ENCODE measurements around the gene MACROD2. TPM values are rescaled to one million over a fixed set of nuclear protein-coding genes. Genes with fewer than 3 reads are reported as not detected.

The MACROD2 gene
- total and polyA plus RNA-seq, 2 of the 4 experiments (the other 2 are of a cell fraction), result not detected

- no peak overlapping the region for H3K14ac ChIP-seq (replicated peaks; ENCODE audit: low read depth, low read length)
- no peak overlapping the region for H2AFZ ChIP-seq (replicated peaks; ENCODE audit: low read length, poor library complexity)
- H2BK120ac ChIP-seq (ENCODE audit: low read depth, low read length), result no peak overlapping the region
- no peak for ATAC-seq (ENCODE audit: low read depth)
- no peaks in the 10 kb centered on the region for H4K20me1 ChIP-seq (ENCODE audit: insufficient read depth, low read length)
- no peaks in the 10 kb centered on the region for H3K79me1 ChIP-seq (ENCODE audit: low read depth in 1 of 2, low read length in 2 of 2)
- no peak overlapping the region for H3K9ac ChIP-seq (ENCODE audit: low read depth, low read length)
- dilution Hi-C loops (cut with HindIII; ENCODE audit: low sequenced_read_pairs, unreplicated experiment) (no loop called here), in situ Hi-C loops (cut with MboI; ENCODE audit: low sequenced_read_pairs) (no loop called here), intact Hi-C loops (cut with micrococcal nuclease) (no loop called here)
- H2BK15ac ChIP-seq (ENCODE audit: low read depth, low read length), result no peak overlapping the region
- no peak overlapping the region for H3K27ac ChIP-seq (ENCODE audit: insufficient read depth, low read length)
- H3K4ac ChIP-seq (ENCODE audit: low read depth, low read length), result no peak overlapping the region
- no peak overlapping the region for H2BK5ac ChIP-seq (ENCODE audit: low read depth, low read length, poor library complexity, severe bottlenecking)
- no peak for DNase-seq
- H3K4me1 ChIP-seq (ENCODE audit: control insufficient read depth, insufficient read depth, low read length), result no peaks in the 10 kb centered on the region
- no peak overlapping the region for H2AK9ac ChIP-seq (replicated peaks; ENCODE audit: low read depth, low read length, poor library complexity)
- no peak overlapping the region for H3K23ac ChIP-seq (ENCODE audit: low read depth, low read length)
- no peak overlapping the region for H4K5ac ChIP-seq (ENCODE audit: low read depth, low read length)
- no TSS peak for BruUV-seq (replicated peaks)
- no peaks in the 10 kb centered on the region for H3K9me1 ChIP-seq (ENCODE audit: insufficient read depth, low read length)
- no peaks in the 10 kb centered on the region for H3K27me3 ChIP-seq (ENCODE audit: control insufficient read depth, insufficient read depth, low read length)
- H3K36me3 ChIP-seq (ENCODE audit: control insufficient read depth, insufficient read depth, low read length), result no peaks in the 10 kb centered on the region
- ChIA-PET POLR2A (ENCODE audit: unreplicated experiment) (no interaction called here), CTCF (no interaction called here)
- no peak overlapping the region for H3K4me2 ChIP-seq (ENCODE audit: low read depth, low read length)
- no CpG with 5 or more reads among the region's 1 CpG for WGBS, 2 experiments (ENCODE audit: extremely low coverage in 2 of 2, insufficient read length in 1 of 2)
- peaks cover 1% of the 10 kb centered on the region; the same call in 1 of the 2 replicates for H3K9me3 ChIP-seq (ENCODE audit: control insufficient read depth, insufficient read depth, low read length)
- H3K18ac ChIP-seq (ENCODE audit: low read depth, low read length), result no peak overlapping the region
- no peak overlapping the region for H3K56ac ChIP-seq (ENCODE audit: extremely low read depth, insufficient read depth, low read length)
- no peak for TF ChIP-seq FOS (IDR thresholded peaks at IDR 0.05; ENCODE audit: low read depth, low read length)
- no peak for TF ChIP-seq SMC3 (IDR thresholded peaks at IDR 0.05; ENCODE audit: low read depth, low read length)
- TF ChIP-seq NFE2L2 (IDR thresholded peaks at IDR 0.05; ENCODE audit: low read depth, low read length), result no peak
- no peak for TF ChIP-seq USF2 (IDR thresholded peaks at IDR 0.05; ENCODE audit: low read depth, low read length)
- TF ChIP-seq POLR2A (IDR thresholded peaks at IDR 0.05; ENCODE audit: low read depth, low read length), result no peak
- no peak overlapping the region for H3K4me3 ChIP-seq (ENCODE audit: insufficient read depth, low read depth, low read length)
- H2AK5ac ChIP-seq (ENCODE audit: low read depth, low read length), result no peak overlapping the region
- H4K91ac ChIP-seq (ENCODE audit: insufficient read depth, low read depth, low read length), result no peak overlapping the region
- H4K8ac ChIP-seq (ENCODE audit: low read depth in 2 of 2, low read length in 2 of 2), result no peak overlapping the region
- no peak overlapping the region for H2BK20ac ChIP-seq (ENCODE audit: low read depth, low read length)
Observed at GRCh38 chr20:14918281-14918680, 923.0 kb downstream of the MACROD2 start.

Measured in IMR-90 (cell line).